Measurements from ENCODE around the gene AKAIN1. TPM values are rescaled to one million over a fixed set of nuclear protein-coding genes. Genes with fewer than 3 reads are reported as not detected.

The AKAIN1 gene
- total RNA-seq, 2 experiments from 2014 or later: not detected

- Histone ChIP-seq H3K4me3 (ENCODE audit: low read depth, low read length, poor library complexity, severe bottlenecking) (no peak overlapping the region), H3K9me2 (ENCODE audit: insufficient read depth, low read length) (no peaks in the 10 kb centered on the region), H3K27ac (ENCODE audit: low read depth, low read length, poor library complexity, severe bottlenecking) (no peak overlapping the region), H4K20me1 (ENCODE audit: insufficient read depth, low read length) (no peaks in the 10 kb centered on the region), H3K79me2 (ENCODE audit: insufficient read depth, low read depth, low read length) (no peaks in the 10 kb centered on the region), H3K9me3 (ENCODE audit: low read length) (no peaks in the 10 kb centered on the region), H3K4me1 (ENCODE audit: insufficient read depth, low read length, poor library complexity, severe bottlenecking) (no peaks in the 10 kb centered on the region), H2AFZ (ENCODE audit: low read length) (no peak overlapping the region), H3K4me2 (ENCODE audit: low read length) (no peak overlapping the region), H3K36me3 (ENCODE audit: insufficient read depth, low read length) (no peaks in the 10 kb centered on the region)
- intact Hi-C loops (cut with micrococcal nuclease; ENCODE audit: unreplicated experiment): no loop called here
- ChIA-PET POLR2A (interaction anchor here (0.5 kb wide), 1 partner anchor 48 kb away, joined by 3 read pairs; no protein-coding TSS in a partner anchor), CTCF (ENCODE audit: unreplicated experiment) (no interaction called here)
- BruUV-seq (replicated peaks): no TSS peak
- TF ChIP-seq CTCF (conservative IDR thresholded peaks at IDR 0.05; ENCODE audit: low read length): no peak
- no peak for TF ChIP-seq EZH2phosphoT487 (IDR thresholded peaks at IDR 0.05; ENCODE audit: borderline replicate concordance, low read depth, low read length)
- no peak for DNase-seq (ENCODE audit: low spot score)
These were observed 615 bp downstream of the AKAIN1 start for GRCh38 chr18:5196253-5197031.

- Histone ChIP-seq H3K4me1 (ENCODE audit: insufficient read depth, low read length, poor library complexity, severe bottlenecking) (no peaks in the 10 kb centered on the region), H3K36me3 (ENCODE audit: insufficient read depth, low read length) (no peaks in the 10 kb centered on the region), H3K79me2 (ENCODE audit: insufficient read depth, low read depth, low read length) (no peaks in the 10 kb centered on the region), H3K4me2 (ENCODE audit: low read length) (no peak overlapping the region), H2AFZ (ENCODE audit: low read length) (no peak overlapping the region), H3K27ac (ENCODE audit: low read depth, low read length, poor library complexity, severe bottlenecking) (no peak overlapping the region), H3K9me2 (ENCODE audit: insufficient read depth, low read length) (no peaks in the 10 kb centered on the region), H3K9me3 (ENCODE audit: low read length) (no peaks in the 10 kb centered on the region), H4K20me1 (ENCODE audit: insufficient read depth, low read length) (no peaks in the 10 kb centered on the region), H3K4me3 (ENCODE audit: low read depth, low read length, poor library complexity, severe bottlenecking) (no peak overlapping the region)
- intact Hi-C loops (cut with micrococcal nuclease; ENCODE audit: unreplicated experiment): no loop called here
- DNase-seq (ENCODE audit: low spot score): no peak
- ChIA-PET CTCF (ENCODE audit: unreplicated experiment) (interaction anchor here (0.5 kb wide), 1 partner anchor 40 kb away, joined by 4 read pairs; no protein-coding TSS in a partner anchor), POLR2A (no interaction called here)
- TF ChIP-seq CTCF (conservative IDR thresholded peaks at IDR 0.05; ENCODE audit: low read length): no peak
- TF ChIP-seq EZH2phosphoT487 (IDR thresholded peaks at IDR 0.05; ENCODE audit: borderline replicate concordance, low read depth, low read length): no peak
- BruUV-seq (replicated peaks): no TSS peak
These were observed 1.4 kb downstream of the AKAIN1 start for GRCh38 chr18:5195656-5196055.

- intact Hi-C loops (cut with micrococcal nuclease; ENCODE audit: unreplicated experiment): no loop called here
- DNase-seq (ENCODE audit: low spot score): no peak
- Histone ChIP-seq H3K27ac (ENCODE audit: low read depth, low read length, poor library complexity, severe bottlenecking) (no peak overlapping the region), H2AFZ (ENCODE audit: low read length) (no peak overlapping the region), H4K20me1 (ENCODE audit: insufficient read depth, low read length) (no peaks in the 10 kb centered on the region), H3K4me3 (ENCODE audit: low read depth, low read length, poor library complexity, severe bottlenecking) (no peak overlapping the region), H3K4me1 (ENCODE audit: insufficient read depth, low read length, poor library complexity, severe bottlenecking) (peaks cover 9% of the 10 kb centered on the region), H3K79me2 (ENCODE audit: insufficient read depth, low read depth, low read length) (no peaks in the 10 kb centered on the region), H3K4me2 (ENCODE audit: low read length) (no peak overlapping the region), H3K9me2 (ENCODE audit: insufficient read depth, low read length) (no peaks in the 10 kb centered on the region), H3K9me3 (ENCODE audit: low read length) (no peaks in the 10 kb centered on the region), H3K36me3 (ENCODE audit: insufficient read depth, low read length) (no peaks in the 10 kb centered on the region)
- POLR2A ChIA-PET: interaction anchor here (1.1 kb wide), 1 partner anchor 57 kb away, joined by 3 read pairs; no protein-coding TSS in a partner anchor
- no TSS peak for BruUV-seq (replicated peaks)
- CTCF ChIA-PET (ENCODE audit: unreplicated experiment): no interaction called here
- TF ChIP-seq EZH2phosphoT487 (IDR thresholded peaks at IDR 0.05; ENCODE audit: borderline replicate concordance, low read depth, low read length) (no peak), CTCF (conservative IDR thresholded peaks at IDR 0.05; ENCODE audit: low read length) (no peak)
These were observed 16.8 kb downstream of the AKAIN1 start for GRCh38 chr18:5180254-5180653.
